Brain microvascular endothelial cell (primary cell): ENCODE data around the gene SHE.

Experiments used
- DNase-seq: peaks from one replicate; pipeline ENCODE4 v3.0.0-alpha.2; 2020
- H3K27ac ChIP-seq: fragments of 250-450 bp; sonication (Bioruptor Pico); 2 replicates; pipeline ENCODE4 v1.5.1; 2020; ENCODE audit warnings: mild to moderate bottlenecking, moderate library complexity
- H3K27me3 ChIP-seq: fragments of 250-450 bp; sonication (Bioruptor Pico); replicated peaks from 2 replicates; pipeline ENCODE4 v1.5.1; 2020; ENCODE audit warnings: mild to moderate bottlenecking
- H3K36me3 ChIP-seq: fragments of 250-450 bp; sonication (Bioruptor Pico); replicated peaks from 2 replicates; pipeline ENCODE4 v1.5.1; 2020; ENCODE audit warnings: mild to moderate bottlenecking
- H3K4me3 ChIP-seq: 2 replicates; pipeline ENCODE4 v1.5.1; 2011; ENCODE audit warnings: low read depth, mild to moderate bottlenecking, control low read depth, low read length, moderate library complexity
- CTCF ChIP-seq: IDR thresholded peaks from 2 replicates; pipeline ENCODE4 v1.5.1; 2011; ENCODE audit warnings: low read depth, mild to moderate bottlenecking, moderate library complexity, low read length, control low read depth, inconsistent platforms; ENCODE audit errors: missing control alignments
- in situ Hi-C: cut with HindIII; loops from 2 replicates; pipeline ENCODE4 v1.10.0; 2017; ENCODE audit warnings: low sequenced_read_pairs, low pct_ligation_motif_present

The SHE gene

GRCh38 chr1:154454386-154455120 lies 47.7 kb downstream of the SHE start:
- Histone ChIP-seq H3K27me3 (no peaks in the 10 kb centered on the region), H3K27ac (no peak overlapping the region), H3K36me3 (no peaks in the 10 kb centered on the region), H3K4me3 (no peak overlapping the region)
- DNase-seq: no peak
- no peak for TF ChIP-seq CTCF
- in situ Hi-C loops: no loop called here

DNA sequence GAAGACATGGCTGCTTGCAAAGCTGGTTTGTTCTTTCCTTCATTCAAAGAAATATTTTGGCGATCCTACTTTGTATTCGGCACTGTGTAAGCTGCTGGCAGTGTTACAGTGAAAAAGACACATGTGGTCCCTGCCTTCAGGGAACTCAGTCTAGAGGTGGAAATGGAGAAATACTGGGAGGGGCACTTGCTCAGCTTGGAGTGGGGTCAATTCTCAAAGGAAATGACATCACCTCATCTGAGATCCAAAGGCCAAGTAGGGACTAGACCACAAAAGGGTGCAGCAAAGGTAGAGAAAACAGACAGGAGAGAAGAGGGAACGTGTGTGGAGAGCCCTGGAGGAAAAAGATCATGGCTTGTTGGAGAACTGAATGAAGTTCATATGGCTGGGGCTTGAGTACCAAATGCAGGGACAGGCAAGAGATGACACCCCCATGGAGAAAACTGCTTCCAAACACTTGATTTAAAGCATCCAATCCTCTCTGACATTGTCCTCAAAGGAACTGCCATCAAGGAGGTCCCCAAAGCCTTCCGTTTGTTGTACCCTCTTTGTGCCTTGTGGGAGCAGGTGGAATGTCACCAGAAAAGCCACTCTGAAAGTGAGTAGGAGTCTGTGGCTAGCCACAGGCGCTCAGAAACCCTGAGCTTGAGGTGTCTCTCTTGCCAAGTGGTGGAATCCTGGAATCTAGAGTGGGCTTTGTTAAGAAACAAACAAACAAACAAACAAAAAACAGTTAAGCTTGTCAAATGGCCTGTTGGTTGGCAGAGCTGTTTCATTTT lies 48.4 kb downstream of the SHE start:
- Histone ChIP-seq H3K36me3 (no peaks in the 10 kb centered on the region), H3K27ac (no peak overlapping the region), H3K4me3 (no peak overlapping the region), H3K27me3 (no peaks in the 10 kb centered on the region)
- DNase-seq: peak; percentile 13
- TF ChIP-seq CTCF: no peak
- in situ Hi-C loops: no loop called here

GRCh38 chr1:154453161-154453560 lies 49.1 kb downstream of the SHE start:
- no peaks in the 10 kb centered on the region for H3K36me3 ChIP-seq
- H3K4me3 ChIP-seq: no peak overlapping the region
- no peak for TF ChIP-seq CTCF
- H3K27me3 ChIP-seq: no peaks in the 10 kb centered on the region
- in situ Hi-C loops: no loop called here
- H3K27ac ChIP-seq: no peak overlapping the region
- DNase-seq: no peak

- Histone ChIP-seq H3K4me3 (no peak overlapping the region), H3K27me3 (no peaks in the 10 kb centered on the region), H3K27ac (no peak overlapping the region), H3K36me3 (no peaks in the 10 kb centered on the region)
- in situ Hi-C loops: no loop called here
- no peak for DNase-seq
- no peak for TF ChIP-seq CTCF
These were observed 53.8 kb downstream of the SHE start for GRCh38 chr1:154448331-154448811.

- no peak for TF ChIP-seq CTCF
- no peak for DNase-seq
- in situ Hi-C loops: no loop called here
- Histone ChIP-seq H3K36me3 (no peaks in the 10 kb centered on the region), H3K27ac (peak overlapping the region; percentile 67), H3K4me3 (no peak overlapping the region), H3K27me3 (no peaks in the 10 kb centered on the region)
These were observed 55.4 kb downstream of the SHE start for GRCh38 chr1:154446789-154447188.
